Psoas muscle (tissue), 8 donors: ENCODE measurements around the gene LGI4. TPM values are rescaled to one million over a fixed set of nuclear protein-coding genes. Genes with fewer than 3 reads are reported as not detected.

Source experiments
- ATAC-seq, 4 donors: fragments of 200-7000 bp; cut with Tn5 transposase; one replicate each; pipeline ENCODE4 v1.9.1; 2020; ENCODE audit warnings: moderate library complexity in 3 of 4, mild to moderate bottlenecking in 2 of 4
- DNase-seq, 2 donors: peaks; one replicate each; pipeline ENCODE4 v3.0.0-alpha.2; 2020
- H3K27ac ChIP-seq: fragments of 200-600 bp; one replicate; pipeline ENCODE4 v1.8.0; 2022
- H3K27me3 ChIP-seq, 3 donors: fragments of 200-600 bp in 1 of 3; one replicate each; pipeline versions ENCODE4 v1.6.1 to v1.8.0; 2013 to 2022; ENCODE audit warnings: low read length in 2 of 3, mild to moderate bottlenecking in 2 of 3, moderate library complexity in 1 of 3; ENCODE audit not compliant: insufficient read depth in 3 of 3
- H3K36me3 ChIP-seq, 2 donors: fragments of 200-600 bp in 1 of 2; one replicate each; pipeline versions ENCODE4 v1.6.1 to v1.8.0; 2013 to 2022; ENCODE audit warnings: low read depth in 1 of 2, mild to moderate bottlenecking in 1 of 2, moderate library complexity in 1 of 2; ENCODE audit not compliant: insufficient read depth in 1 of 2
- H3K4me1 ChIP-seq: fragments of 200-600 bp; one replicate; pipeline ENCODE4 v1.8.0; 2022
- H3K4me3 ChIP-seq: fragments of 200-600 bp; one replicate; pipeline ENCODE4 v1.8.0; 2022; ENCODE audit warnings: mild to moderate bottlenecking
- H3K9me3 ChIP-seq: fragments of 200-600 bp; one replicate; pipeline ENCODE4 v1.8.0; 2022
- WGBS, 3 donors: extraction: QIAGEN DNeasy Blood & Tissue Kit; methylation state at CpG; one replicate each; pipeline versions ENCODE4 v1.1.6 to v1.1.7; 2013; 5-methylcytosine and 5-hydroxymethylcytosine counted together
- intact Hi-C, 2 donors: fragments of 100-400 bp; cut with DNase I; formaldehyde crosslinking; loops; one replicate each; pipeline versions ENCODE4 v1.11.0 to v1.14.2; 2022
- polyA plus RNA-seq, 3 donors: library from polyadenylated mRNA; stranded (reverse); fragments of 200-250 nt; gene quantifications; one replicate each; pipeline ENCODE4 v1.2.3, GENCODE V29; 2013
- total RNA-seq, 4 donors: library from RNA; stranded (reverse); fragmentation: NEBNext Ultra II Directional in 2 of 4; extraction: Animal tissue kit (Norgen Biotek cat#: 25700) in 2 of 4; gene quantifications; one replicate each; pipeline versions ENCODE4 v1.2.1 to v1.2.4, GENCODE V29; 2021 to 2023
- TF ChIP-seq, protein P1 (sequence below): fragments of 200-600 bp; IDR thresholded peaks from one replicate; pipeline ENCODE4 v1.8.0; 2022; ENCODE audit warnings: antibody characterized with exemption
- donor health status: healthy with polysubstance abuse.
- donor health status: DM: no; HTN: no; CAD: no; lungs with moderate emphysema.
- donor health status: Bipolar disorder and iron deficiency.
- donor health status: healthy.
- donor health status: DM: yes; HTN: yes; CAD: no.
- donor health status: DM: no; HTN: no; CAD: no.
- donor health status: DM: no; HTN: no; CAD: no.
- donor health status: DM: yes; HTN: yes; CAD: no.

The LGI4 gene
- total and polyA plus RNA-seq, 7 donors: 3.2 to 22.1 (median 16.2) TPM

DNA sequence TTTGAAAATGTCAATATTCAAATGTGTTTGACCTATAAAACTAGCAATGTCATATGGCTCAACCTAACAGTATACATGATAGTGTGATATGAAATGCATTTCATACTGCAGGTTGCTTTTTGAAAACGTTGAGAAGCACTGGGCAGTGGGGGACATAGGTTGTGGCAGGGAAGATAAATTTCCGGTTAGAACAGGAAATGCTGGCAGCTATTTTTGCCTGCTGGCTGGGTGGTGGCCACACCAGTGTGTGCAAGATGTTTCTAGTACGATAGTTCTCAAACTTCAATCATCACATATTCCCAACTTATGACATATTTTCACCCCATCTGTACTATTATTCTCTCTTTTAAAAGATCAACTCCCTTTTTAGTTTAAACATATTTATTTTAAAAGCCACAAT, 36.9 kb upstream of the LGI4 start:
- TF ChIP-seq, protein P1, sequence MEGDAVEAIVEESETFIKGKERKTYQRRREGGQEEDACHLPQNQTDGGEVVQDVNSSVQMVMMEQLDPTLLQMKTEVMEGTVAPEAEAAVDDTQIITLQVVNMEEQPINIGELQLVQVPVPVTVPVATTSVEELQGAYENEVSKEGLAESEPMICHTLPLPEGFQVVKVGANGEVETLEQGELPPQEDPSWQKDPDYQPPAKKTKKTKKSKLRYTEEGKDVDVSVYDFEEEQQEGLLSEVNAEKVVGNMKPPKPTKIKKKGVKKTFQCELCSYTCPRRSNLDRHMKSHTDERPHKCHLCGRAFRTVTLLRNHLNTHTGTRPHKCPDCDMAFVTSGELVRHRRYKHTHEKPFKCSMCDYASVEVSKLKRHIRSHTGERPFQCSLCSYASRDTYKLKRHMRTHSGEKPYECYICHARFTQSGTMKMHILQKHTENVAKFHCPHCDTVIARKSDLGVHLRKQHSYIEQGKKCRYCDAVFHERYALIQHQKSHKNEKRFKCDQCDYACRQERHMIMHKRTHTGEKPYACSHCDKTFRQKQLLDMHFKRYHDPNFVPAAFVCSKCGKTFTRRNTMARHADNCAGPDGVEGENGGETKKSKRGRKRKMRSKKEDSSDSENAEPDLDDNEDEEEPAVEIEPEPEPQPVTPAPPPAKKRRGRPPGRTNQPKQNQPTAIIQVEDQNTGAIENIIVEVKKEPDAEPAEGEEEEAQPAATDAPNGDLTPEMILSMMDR: no peak
- no peak for ATAC-seq
- Histone ChIP-seq H3K27me3 (no peaks in the 10 kb centered on the region), H3K4me3 (no peak overlapping the region), H3K9me3 (peaks cover under 1% of the 10 kb centered on the region), H3K4me1 (no peaks in the 10 kb centered on the region), H3K27ac (no peak overlapping the region), H3K36me3 (no peaks in the 10 kb centered on the region)
- intact Hi-C loops: no loop called here
- 36 to 55% (median 49%) methylated on average over 3 of the region's 3 CpGs for WGBS, 3 donors
- DNase-seq: no peak

DNA sequence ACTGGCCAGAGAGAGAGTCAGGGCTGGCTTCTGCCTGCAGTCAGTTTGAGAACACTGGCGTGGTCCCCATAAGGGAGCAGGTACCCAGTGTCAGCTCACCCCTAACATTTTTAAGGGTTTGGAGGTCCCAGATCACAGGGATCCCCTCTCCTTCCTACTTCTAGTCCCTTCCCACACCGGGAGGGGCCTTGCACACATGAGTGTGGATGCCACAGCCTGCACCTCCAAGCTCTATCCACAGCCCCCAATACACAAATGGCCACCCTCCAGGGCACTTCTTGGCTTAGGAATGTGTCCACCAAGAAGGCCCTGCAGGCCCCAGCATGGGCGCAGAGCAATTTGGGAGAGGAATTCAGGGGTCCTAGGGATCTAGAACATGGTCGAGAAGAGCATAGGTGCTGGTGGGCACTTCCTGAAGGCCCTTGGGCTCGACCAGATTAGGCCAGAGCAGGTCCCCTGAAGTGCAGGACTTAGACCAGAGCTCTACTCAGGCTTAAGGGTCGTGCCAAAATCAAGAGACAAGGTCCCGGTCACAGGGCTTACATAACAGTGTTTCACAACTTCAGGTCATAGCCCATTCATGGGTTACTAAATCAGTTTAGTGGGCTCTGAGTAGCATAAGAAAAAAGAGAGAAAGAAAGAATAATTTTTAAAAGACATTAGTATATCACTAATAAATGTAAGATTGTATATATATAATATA, 35.7 kb upstream of the LGI4 start:
- TF ChIP-seq, protein P1: no peak
- Histone ChIP-seq H3K36me3 (peaks cover 3 to 7% of the 10 kb centered on the region in 2 donors), H3K4me1 (no peaks in the 10 kb centered on the region), H3K4me3 (no peak overlapping the region), H3K27me3 (no peaks in the 10 kb centered on the region), H3K27ac (no peak overlapping the region), H3K9me3 (peaks cover 9% of the 10 kb centered on the region)
- 65 to 70% (median 66%) methylated on average over 7 of the region's 7 CpGs for WGBS, 3 donors
- ATAC-seq (no peak), DNase-seq (no peak)
- intact Hi-C loops: no loop called here

DNA sequence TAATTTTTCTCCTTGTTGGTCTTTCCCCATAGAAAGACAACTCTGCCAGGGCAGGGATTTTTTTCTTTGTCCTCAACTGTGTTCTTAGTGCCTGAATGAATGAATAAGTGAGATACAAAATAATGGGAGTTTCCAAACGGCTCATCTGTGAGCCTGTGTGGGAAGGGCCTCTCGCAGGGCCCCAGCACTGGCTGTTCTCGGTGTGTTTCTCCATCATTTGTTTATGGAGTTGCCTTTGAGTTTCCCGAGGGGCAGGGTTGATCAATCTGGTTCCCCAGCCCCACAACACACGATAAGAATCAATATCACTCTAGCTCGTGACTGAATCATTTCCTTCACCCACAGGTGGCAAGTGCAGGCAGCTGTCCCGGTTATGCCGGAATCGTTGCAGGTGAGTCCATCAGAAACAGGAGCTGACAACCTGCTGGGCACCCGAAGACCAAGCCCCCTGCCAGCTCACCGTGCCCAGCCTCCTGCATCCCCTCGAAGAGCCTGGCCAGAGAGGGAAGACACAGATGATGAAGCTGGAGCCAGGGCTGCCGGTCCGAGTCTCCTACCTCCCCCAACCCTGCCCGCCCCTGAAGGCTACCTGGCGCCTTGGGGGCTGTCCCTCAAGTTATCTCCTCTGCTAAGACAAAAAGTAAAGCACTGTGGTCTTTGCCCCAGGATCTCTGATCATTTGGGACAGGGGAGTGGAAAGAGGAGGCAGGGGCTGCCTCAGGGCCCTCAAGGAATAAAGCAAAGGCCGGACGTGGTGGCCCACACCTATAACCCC, 34.5 kb upstream of the LGI4 start:
- ATAC-seq: no peak
- H3K4me1 ChIP-seq: no peaks in the 10 kb centered on the region
- no peak overlapping the region for H3K4me3 ChIP-seq
- H3K9me3 ChIP-seq: peaks cover 9% of the 10 kb centered on the region
- H3K27me3 ChIP-seq: no peaks in the 10 kb centered on the region
- TF ChIP-seq, protein P1: no peak
- intact Hi-C loops: no loop called here
- no peak for DNase-seq
- no peak overlapping the region for H3K27ac ChIP-seq
- H3K36me3 ChIP-seq: peaks cover 3 to 7% of the 10 kb centered on the region in 2 donors
- WGBS, 3 donors: 72 to 78% (median 75%) methylated on average over 18 of the region's 18 CpGs

DNA sequence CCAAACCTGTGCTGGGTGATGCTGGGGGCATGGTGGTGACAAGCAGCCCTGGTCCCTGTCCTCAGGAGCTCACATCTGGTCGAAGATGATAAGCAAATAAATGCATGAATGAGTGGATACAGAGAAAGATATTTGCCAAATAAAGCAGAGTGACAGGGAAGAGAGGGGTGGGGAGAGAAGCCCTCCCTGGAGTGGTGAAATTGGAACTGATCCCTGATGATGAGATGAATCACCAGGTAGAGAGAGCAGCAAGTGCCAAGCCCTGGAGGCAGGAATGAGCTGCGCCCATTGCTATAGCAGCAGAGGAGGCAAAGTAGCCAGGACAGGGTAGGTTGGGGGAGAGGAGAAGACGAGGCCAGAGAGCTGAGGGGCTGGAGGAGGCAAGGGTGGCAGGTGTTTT, 33.3 kb upstream of the LGI4 start:
- ATAC-seq (no peak), DNase-seq (no peak)
- Histone ChIP-seq H3K27ac (no peak overlapping the region), H3K4me3 (no peak overlapping the region), H3K4me1 (no peaks in the 10 kb centered on the region), H3K9me3 (peaks cover 12% of the 10 kb centered on the region), H3K36me3 (peaks cover 3 to 7% of the 10 kb centered on the region in 2 donors), H3K27me3 (no peaks in the 10 kb centered on the region)
- intact Hi-C loops: no loop called here
- WGBS, 3 donors: 65 to 80% (median 74%) methylated on average over 2 to 3 of the region's 3 CpGs
- TF ChIP-seq, protein P1: no peak
